IMR-90 (cell line): Measurements from ENCODE around the gene DSN1. TPM values are rescaled to one million over a fixed set of nuclear protein-coding genes. Genes with fewer than 3 reads are reported as not detected.

Experiments used
- ATAC-seq: fragments of 200-7000 bp; cut with Tn5 transposase; 2 replicates; pipeline ENCODE4 v1.9.1; 2020; ENCODE audit warnings: low read depth, mild to moderate bottlenecking, moderate library complexity
- BruUV-seq: library from RNA; stranded (reverse); fragments of 400-500 nt; replicated peaks from 2 replicates; lab custom pipeline; 2021; lab: Mats Ljungman, UMichigan
- CTCF ChIA-PET: fragments of 300-600 bp; formaldehyde crosslinking; extraction: SDS; loops from one replicate; lab custom pipeline; 2021; ENCODE audit warnings: antibody characterized with exemption; lab: Yijun Ruan, JAX
- POLR2A ChIA-PET: fragments of 300-600 bp; sonication (Branson Sonifier 250); formaldehyde crosslinking; loops from one replicate; lab custom pipeline; 2022; ENCODE audit warnings: antibody characterized with exemption; ENCODE audit not compliant: unreplicated experiment; lab: Charles Lee
- DNase-seq: peaks from one replicate; pipeline ENCODE4 v3.0.0; 2013
- H2AFZ ChIP-seq: replicated peaks from 2 replicates; pipeline ENCODE3; 2013; ENCODE audit warnings: low read length, mild to moderate bottlenecking; ENCODE audit not compliant: poor library complexity
- H2AK5ac ChIP-seq: 2 replicates; pipeline ENCODE4 v1.6.1; 2013; ENCODE audit warnings: low read depth, low read length, inconsistent platforms
- H2AK9ac ChIP-seq: replicated peaks from 2 replicates; pipeline ENCODE3; 2013; ENCODE audit warnings: mild to moderate bottlenecking, low read depth, low read length, moderate library complexity; ENCODE audit not compliant: poor library complexity
- H2BK120ac ChIP-seq: 2 replicates; pipeline ENCODE4 v1.6.1; 2013; ENCODE audit warnings: low read depth, low read length, inconsistent platforms
- H2BK15ac ChIP-seq: 3 replicates; pipeline ENCODE4 v1.6.1; 2013; ENCODE audit warnings: low read depth, low read length, inconsistent platforms
- H2BK20ac ChIP-seq: 2 replicates; pipeline ENCODE4 v1.6.1; 2013; ENCODE audit warnings: low read depth, mild to moderate bottlenecking, inconsistent platforms, low read length, moderate library complexity
- H2BK5ac ChIP-seq: 2 replicates; pipeline ENCODE4 v1.6.1; 2013; ENCODE audit warnings: mild to moderate bottlenecking, low read depth, low read length, inconsistent platforms; ENCODE audit not compliant: poor library complexity, severe bottlenecking
- H3K14ac ChIP-seq: replicated peaks from 2 replicates; pipeline ENCODE4 v1.6.1; 2013; ENCODE audit warnings: low read depth, low read length, inconsistent platforms
- H3K18ac ChIP-seq: 2 replicates; pipeline ENCODE4 v1.6.1; 2013; ENCODE audit warnings: low read depth, low read length, control low read depth
- H3K23ac ChIP-seq: 2 replicates; pipeline ENCODE4 v1.6.1; 2013; ENCODE audit warnings: low read depth, low read length, inconsistent platforms
- H3K27ac ChIP-seq: 2 replicates; pipeline ENCODE4 v1.5.1; 2013; ENCODE audit warnings: mild to moderate bottlenecking, control low read depth, low read length; ENCODE audit not compliant: insufficient read depth
- H3K27me3 ChIP-seq: 2 replicates; pipeline ENCODE4 v1.6.1; 2013; ENCODE audit warnings: low read length; ENCODE audit not compliant: control insufficient read depth, insufficient read depth
- H3K36me3 ChIP-seq: 2 replicates; pipeline ENCODE4 v1.6.1; 2013; ENCODE audit warnings: low read length, mixed read lengths; ENCODE audit not compliant: control insufficient read depth, insufficient read depth
- H3K4ac ChIP-seq: 2 replicates; pipeline ENCODE4 v1.6.1; 2013; ENCODE audit warnings: low read depth, low read length, inconsistent platforms
- H3K4me1 ChIP-seq: 2 replicates; pipeline ENCODE4 v1.6.1; 2013; ENCODE audit warnings: low read length, mixed read lengths; ENCODE audit not compliant: control insufficient read depth, insufficient read depth
- H3K4me2 ChIP-seq: 2 replicates; pipeline ENCODE4 v1.6.1; 2013; ENCODE audit warnings: low read depth, mild to moderate bottlenecking, control low read depth, low read length, moderate library complexity
- H3K4me3 ChIP-seq: 2 replicates; pipeline ENCODE4 v1.5.1; 2013; ENCODE audit warnings: low read depth, mild to moderate bottlenecking, control low read depth, low read length, moderate library complexity; ENCODE audit not compliant: insufficient read depth
- H3K56ac ChIP-seq: 2 replicates; pipeline ENCODE4 v1.6.1; 2013; ENCODE audit warnings: low read length, inconsistent platforms; ENCODE audit not compliant: insufficient read depth; ENCODE audit errors: extremely low read depth
- H3K79me1 ChIP-seq, 2 experiments: 2 replicates each; pipeline ENCODE4 v1.6.1; 2013; ENCODE audit warnings: low read length in 2 of 2, inconsistent platforms in 1 of 2, low read depth in 1 of 2
- H3K9ac ChIP-seq: 2 replicates; pipeline ENCODE4 v1.6.1; 2013; ENCODE audit warnings: low read depth, low read length, control low read depth
- H3K9me1 ChIP-seq: 2 replicates; pipeline ENCODE4 v1.6.1; 2013; ENCODE audit warnings: low read length, inconsistent platforms; ENCODE audit not compliant: insufficient read depth
- H3K9me3 ChIP-seq: 2 replicates; pipeline ENCODE4 v1.6.1; 2013; ENCODE audit warnings: low read length; ENCODE audit not compliant: control insufficient read depth, insufficient read depth
- H4K20me1 ChIP-seq: 2 replicates; pipeline ENCODE4 v1.6.1; 2013; ENCODE audit warnings: low read length, inconsistent platforms; ENCODE audit not compliant: insufficient read depth
- H4K5ac ChIP-seq: 2 replicates; pipeline ENCODE4 v1.6.1; 2013; ENCODE audit warnings: mild to moderate bottlenecking, low read depth, low read length, control low read depth
- H4K8ac ChIP-seq, 2 experiments: 2 replicates each; pipeline ENCODE4 v1.6.1; 2013; ENCODE audit warnings: low read depth in 2 of 2, low read length in 2 of 2, control low read depth in 1 of 2, inconsistent platforms in 1 of 2
- H4K91ac ChIP-seq: 2 replicates; pipeline ENCODE4 v1.6.1; 2013; ENCODE audit warnings: low read depth, low read length, inconsistent platforms; ENCODE audit not compliant: insufficient read depth
- CEBPB ChIP-seq: IDR thresholded peaks from 2 replicates; pipeline ENCODE4 v1.6.1; 2012; ENCODE audit warnings: low read depth, low read length, improper control_type of control experiment
- CHD1 ChIP-seq: IDR thresholded peaks from 2 replicates; pipeline ENCODE4 v1.6.1; 2012; ENCODE audit warnings: low read depth, low read length, improper control_type of control experiment
- FOS ChIP-seq: fragments of 150-350 bp; IDR thresholded peaks from 2 replicates; pipeline ENCODE4 v1.6.1; 2016; ENCODE audit warnings: low read depth, low read length
- RAD21 ChIP-seq: IDR thresholded peaks from 2 replicates; pipeline ENCODE4 v1.6.1; 2012; ENCODE audit warnings: low read length, improper control_type of control experiment
- RCOR1 ChIP-seq: IDR thresholded peaks from 2 replicates; pipeline ENCODE4 v1.6.1; 2012; ENCODE audit warnings: mild to moderate bottlenecking, low read length, improper control_type of control experiment; ENCODE audit not compliant: insufficient replicate concordance
- RFX5 ChIP-seq: IDR thresholded peaks from 2 replicates; pipeline ENCODE4 v1.8.0; 2012; ENCODE audit warnings: low read depth, mild to moderate bottlenecking, low read length, moderate library complexity
- SMC3 ChIP-seq: fragments of 150-350 bp; IDR thresholded peaks from 2 replicates; pipeline ENCODE4 v1.6.1; 2016; ENCODE audit warnings: low read depth, mild to moderate bottlenecking, antibody characterized with exemption, low read length, moderate library complexity
- WGBS, 2 experiments: methylation state at CpG; one replicate each; pipeline versions ENCODE4 v1.1.5 to v1.1.7; 2013; ENCODE audit warnings: missing lambda C conversion rate in 2 of 2; ENCODE audit not compliant: insufficient read length in 1 of 2; ENCODE audit errors: extremely low coverage in 2 of 2; 5-methylcytosine and 5-hydroxymethylcytosine counted together
- dilution Hi-C: fragments of 300-500 bp; cut with HindIII; formaldehyde crosslinking; loops from one replicate; pipeline ENCODE4 v1.14.3; 2018; ENCODE audit warnings: low sequenced_read_pairs; ENCODE audit not compliant: unreplicated experiment
- in situ Hi-C: fragments of 300-500 bp; cut with MboI; formaldehyde crosslinking; loops from 3 replicates; pipeline ENCODE4 v1.14.3; 2019; ENCODE audit warnings: low sequenced_read_pairs, inconsistent platforms, mixed read lengths
- intact Hi-C: fragments of 100-400 bp; cut with micrococcal nuclease; formaldehyde crosslinking; loops from 2 replicates; pipeline ENCODE4 v1.10.0; 2022
- polyA plus RNA-seq, 3 experiments: library from polyadenylated mRNA; depleted of rRNA; stranded (reverse); fragments of >200 nt; gene quantifications; 2 replicates each; pipeline ENCODE4 v1.2.3, GENCODE V29; 2012; ENCODE audit warnings: low replicate concordance in 1 of 3
- total RNA-seq: library from RNA; depleted of rRNA; stranded (reverse); fragments of >200 nt; gene quantifications from 2 replicates; pipeline ENCODE4 v1.2.3, GENCODE V29; 2012

Gene DSN1
- total and polyA plus RNA-seq, 2 of the 4 experiments (the other 2 are of a cell fraction), result 10.5 to 16.3 TPM

GRCh38 chr20:36818861-36819260 lies 45.3 kb upstream of the DSN1 start:
- dilution Hi-C loops (no loop called here), intact Hi-C loops (no loop called here), in situ Hi-C loops (loop anchor here (25.0 kb wide), 1 partner anchor 107 kb away; no protein-coding TSS in a partner anchor)
- no peak overlapping the region for H3K4me2 ChIP-seq
- no peak overlapping the region for H3K56ac ChIP-seq
- H3K27ac ChIP-seq, result no peak overlapping the region
- H2AK9ac ChIP-seq, result no peak overlapping the region
- no peak overlapping the region for H2AFZ ChIP-seq
- no peak overlapping the region for H3K23ac ChIP-seq
- DNase-seq (no peak), ATAC-seq (no peak)
- WGBS, 2 experiments, result no CpG with 5 or more reads among the region's 4 CpGs
- H4K91ac ChIP-seq, result no peak overlapping the region
- CTCF ChIA-PET, result no interaction called here
- TF ChIP-seq RFX5 (no peak), RAD21 (no peak), RCOR1 (no peak), FOS (no peak), CHD1 (no peak), SMC3 (no peak), CEBPB (no peak)
- H3K18ac ChIP-seq, result no peak overlapping the region
- H2BK15ac ChIP-seq, result no peak overlapping the region
- peaks cover 17% of the 10 kb centered on the region for H3K9me1 ChIP-seq
- H3K4me1 ChIP-seq, result peaks cover 14% of the 10 kb centered on the region
- no peak overlapping the region for H3K14ac ChIP-seq
- POLR2A ChIA-PET, result no interaction called here
- H3K9ac ChIP-seq, result no peak overlapping the region
- H3K79me1 ChIP-seq, result peaks cover 21 to 88% of the 10 kb centered on the region in 2 experiments
- H2BK20ac ChIP-seq, result no peak overlapping the region
- H3K9me3 ChIP-seq, result no peaks in the 10 kb centered on the region
- H4K20me1 ChIP-seq, result peaks cover 10% of the 10 kb centered on the region; the same call in 1 of the 2 replicates
- no TSS peak for BruUV-seq
- peaks cover 44% of the 10 kb centered on the region for H3K36me3 ChIP-seq
- no peak overlapping the region for H4K5ac ChIP-seq
- H2BK5ac ChIP-seq, result no peak overlapping the region
- H2BK120ac ChIP-seq, result no peak overlapping the region
- no peaks in the 10 kb centered on the region for H3K27me3 ChIP-seq
- no peak overlapping the region for H2AK5ac ChIP-seq
- H3K4me3 ChIP-seq, result no peak overlapping the region
- no peak overlapping the region for H4K8ac ChIP-seq
- H3K4ac ChIP-seq, result no peak overlapping the region
